ENCODE results near the gene LRP1. TPM values are rescaled to one million over a fixed set of nuclear protein-coding genes. Genes with fewer than 3 reads are reported as not detected.

The LRP1 gene
- total RNA-seq, 1 donor from 2014 or later = 261 TPM

DNA sequence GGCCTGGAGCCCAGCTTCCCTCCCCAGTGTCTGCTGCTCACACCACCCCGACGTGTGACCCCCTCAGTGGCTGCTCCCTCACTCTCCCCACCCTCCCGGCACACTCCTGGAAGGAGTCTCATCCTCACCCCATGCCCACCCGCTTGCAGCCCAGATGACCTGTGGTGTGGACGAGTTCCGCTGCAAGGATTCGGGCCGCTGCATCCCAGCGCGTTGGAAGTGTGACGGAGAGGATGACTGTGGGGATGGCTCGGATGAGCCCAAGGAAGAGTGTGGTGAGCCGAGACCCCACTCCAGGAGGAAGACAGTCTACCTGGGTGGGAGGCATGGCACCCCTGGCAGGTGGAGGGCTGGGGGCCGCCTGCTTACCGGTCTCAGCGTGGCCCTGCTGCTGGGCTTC is 73.3 kb downstream of the LRP1 start:
- ATAC-seq = no peak
- Histone ChIP-seq H3K36me3 (peaks cover 98% of the 10 kb centered on the region), H3K9me3 (no peaks in the 10 kb centered on the region), H3K27me3 (no peaks in the 10 kb centered on the region), H3K4me1 (no peaks in the 10 kb centered on the region), H3K27ac (no peak overlapping the region), H3K4me3 (no peak overlapping the region)
- intact Hi-C loops (cut with DNase I) = no loop called here
- no peak for DNase-seq
- TF ChIP-seq CTCF (IDR thresholded peaks at IDR 0.05) = no peak

GRCh38 chr12:57202321-57202720 is 74.0 kb downstream of the LRP1 start:
- intact Hi-C loops (cut with DNase I) = no loop called here

DNA sequence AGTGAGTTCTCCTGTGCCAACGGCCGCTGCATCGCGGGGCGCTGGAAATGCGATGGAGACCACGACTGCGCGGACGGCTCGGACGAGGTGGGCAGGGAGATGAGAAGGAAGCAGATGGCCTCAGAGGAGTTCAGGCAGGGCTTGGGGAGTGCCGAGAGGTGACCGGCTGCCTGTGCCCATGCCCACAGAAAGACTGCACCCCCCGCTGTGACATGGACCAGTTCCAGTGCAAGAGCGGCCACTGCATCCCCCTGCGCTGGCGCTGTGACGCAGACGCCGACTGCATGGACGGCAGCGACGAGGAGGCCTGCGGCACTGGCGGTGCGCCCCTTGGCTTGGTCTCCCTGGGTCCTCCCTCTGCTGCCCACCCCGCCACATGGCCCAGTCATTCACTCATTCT is 74.9 kb downstream of the LRP1 start:
- DNase-seq (no peak), ATAC-seq (no peak)
- intact Hi-C loops (cut with DNase I) = no loop called here
- Histone ChIP-seq H3K4me3 (no peak overlapping the region), H3K27me3 (no peaks in the 10 kb centered on the region), H3K9me3 (no peaks in the 10 kb centered on the region), H3K4me1 (no peaks in the 10 kb centered on the region), H3K27ac (no peak overlapping the region), H3K36me3 (peaks cover 97% of the 10 kb centered on the region)
- no peak for TF ChIP-seq CTCF (IDR thresholded peaks at IDR 0.05)

More at GRCh38 chr12:57202321-57202720, 74.0 kb downstream of the LRP1 start:
- TF ChIP-seq CTCF (IDR thresholded peaks at IDR 0.05) = no peak
- no peaks in the 10 kb centered on the region for H3K9me3 ChIP-seq
- no peak for DNase-seq
- H3K27ac ChIP-seq = no peak overlapping the region
- H3K4me3 ChIP-seq = no peak overlapping the region
- H3K4me1 ChIP-seq = no peaks in the 10 kb centered on the region
- peaks cover 97% of the 10 kb centered on the region for H3K36me3 ChIP-seq
- ATAC-seq = no peak
- H3K27me3 ChIP-seq = no peaks in the 10 kb centered on the region

DNA sequence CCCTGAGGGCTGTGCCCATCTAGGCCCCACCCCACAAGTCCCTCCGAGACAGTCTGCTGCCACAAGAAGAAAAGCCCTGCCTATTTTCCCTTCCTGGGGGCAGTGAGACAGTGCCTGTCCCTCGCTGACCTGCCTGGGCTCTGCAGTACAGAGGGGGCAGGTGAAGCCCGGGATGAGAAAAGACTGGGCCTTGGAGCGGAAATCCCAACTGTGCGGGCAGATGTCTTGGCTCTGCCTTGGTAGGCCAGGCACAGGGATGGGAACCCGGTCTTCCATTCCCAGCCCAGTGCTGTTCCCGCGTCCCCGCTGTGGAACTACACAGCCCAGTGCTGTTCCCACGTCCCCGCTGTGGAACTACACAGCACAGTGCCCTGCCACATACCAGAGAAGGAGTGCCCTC is 75.5 kb downstream of the LRP1 start:
- Histone ChIP-seq H3K27ac (no peak overlapping the region), H3K4me3 (no peak overlapping the region), H3K9me3 (no peaks in the 10 kb centered on the region), H3K4me1 (no peaks in the 10 kb centered on the region), H3K36me3 (peaks cover 97% of the 10 kb centered on the region), H3K27me3 (no peaks in the 10 kb centered on the region)
- ATAC-seq (no peak), DNase-seq (no peak)
- no peak for TF ChIP-seq CTCF (IDR thresholded peaks at IDR 0.05)
- intact Hi-C loops (cut with DNase I) = no loop called here

- intact Hi-C loops (cut with DNase I) = no loop called here
- H3K36me3 ChIP-seq = peaks cover 99% of the 10 kb centered on the region
Measured at GRCh38 chr12:57204454-57204853, 76.2 kb downstream of the LRP1 start.

More at GRCh38 chr12:57204454-57204853, 76.2 kb downstream of the LRP1 start:
- DNase-seq (no peak), ATAC-seq (no peak)
- H3K4me1 ChIP-seq = no peaks in the 10 kb centered on the region
- H3K27me3 ChIP-seq = no peaks in the 10 kb centered on the region
- no peak for TF ChIP-seq CTCF (IDR thresholded peaks at IDR 0.05)
- no peaks in the 10 kb centered on the region for H3K9me3 ChIP-seq
- no peak overlapping the region for H3K4me3 ChIP-seq
- no peak overlapping the region for H3K27ac ChIP-seq

Data from upper lobe of right lung (tissue), 1 donor.